H1 (cell line): ENCODE measurements around the gene GP1BB. TPM values are rescaled to one million over a fixed set of nuclear protein-coding genes. Genes with fewer than 3 reads are reported as not detected.

Source experiments
- CTCF ChIA-PET: fragments of 300-600 bp; sonication (Branson Sonifier 250); formaldehyde crosslinking; loops from one replicate; lab custom pipeline; 2021; ENCODE audit not compliant: partially characterized antibody; lab: Charles Lee
- POLR2A ChIA-PET: fragments of 300-600 bp; sonication (Branson Sonifier 250); formaldehyde crosslinking; loops from one replicate; lab custom pipeline; 2021; ENCODE audit warnings: inconsistent platforms; ENCODE audit not compliant: partially characterized antibody; lab: Charles Lee
- DNase-seq, 2 experiments: peaks; one replicate each; pipeline versions ENCODE4 v3.0.0 to v3.0.0-alpha.2; 2010 to 2022; ENCODE audit warnings: low spot score in 2 of 2, low read depth in 1 of 2, mixed read lengths in 1 of 2
- FAIRE-seq: peaks from 2 replicates; lab custom pipeline; 2011; peaks lifted over from hg19 to GRCh38; lab: Jason Lieb, UNC
- H2AFZ ChIP-seq: 2 replicates; pipeline ENCODE4 v1.8.1; 2012; ENCODE audit warnings: low read length, inconsistent platforms
- H2AK5ac ChIP-seq: 2 replicates; pipeline ENCODE4 v1.6.1; 2013; ENCODE audit warnings: low read depth, low read length
- H2BK120ac ChIP-seq: replicated peaks from 2 replicates; pipeline ENCODE3; 2013; ENCODE audit warnings: low read depth, low read length, inconsistent platforms
- H2BK12ac ChIP-seq: 2 replicates; pipeline ENCODE4 v1.6.1; 2013; ENCODE audit warnings: low read depth, low read length
- H2BK15ac ChIP-seq: 2 replicates; pipeline ENCODE4 v1.6.1; 2013; ENCODE audit warnings: low read length
- H2BK20ac ChIP-seq: 2 replicates; pipeline ENCODE4 v1.6.1; 2013; ENCODE audit warnings: low read length
- H2BK5ac ChIP-seq: 2 replicates; pipeline ENCODE4 v1.6.1; 2013; ENCODE audit warnings: low read depth, low read length
- H3K14ac ChIP-seq: 2 replicates; pipeline ENCODE4 v1.6.1; 2013; ENCODE audit warnings: inconsistent platforms; ENCODE audit not compliant: insufficient read length
- H3K18ac ChIP-seq: 2 replicates; pipeline ENCODE4 v1.6.1; 2013; ENCODE audit warnings: low read length; ENCODE audit errors: extremely low read depth
- H3K23ac ChIP-seq: 2 replicates; pipeline ENCODE4 v1.6.1; 2013; ENCODE audit warnings: inconsistent platforms; ENCODE audit not compliant: insufficient read length
- H3K23me2 ChIP-seq: 2 replicates; pipeline ENCODE4 v1.6.1; 2013; ENCODE audit warnings: low read depth, low read length
- H3K27ac ChIP-seq: 2 replicates; pipeline ENCODE4 v1.6.1; 2011; ENCODE audit warnings: low read depth, low read length, inconsistent platforms
- H3K27me3 ChIP-seq, 4 experiments: replicated peaks in 1 of 4; 1 replicate in 1 of 4; 2 replicates in 3 of 4; pipeline versions ENCODE4 v1.6.1 to v1.8.1; 2011 to 2013; ENCODE audit warnings: low read length in 3 of 4, mild to moderate bottlenecking in 3 of 4, inconsistent platforms in 2 of 4, mixed read lengths in 2 of 4, moderate library complexity in 1 of 4; ENCODE audit not compliant: control insufficient read depth in 3 of 4, insufficient read depth in 3 of 4; ENCODE audit errors: extremely low read depth in 1 of 4
- H3K36me3 ChIP-seq, 4 experiments: 2 replicates each; pipeline versions ENCODE4 v1.6.1 to v1.8.1; 2011 to 2013; ENCODE audit warnings: mild to moderate bottlenecking in 4 of 4, low read length in 3 of 4, moderate library complexity in 2 of 4, control low read depth in 1 of 4, inconsistent platforms in 1 of 4; ENCODE audit not compliant: insufficient read depth in 4 of 4, control insufficient read depth in 2 of 4
- H3K4ac ChIP-seq: replicated peaks from 2 replicates; pipeline ENCODE3; 2013; ENCODE audit warnings: low read length, low read depth, mixed read lengths, inconsistent platforms; ENCODE audit not compliant: insufficient read length
- H3K4me1 ChIP-seq, 4 experiments: replicated peaks in 1 of 4; 1 replicate in 1 of 4; 2 replicates in 3 of 4; pipeline versions ENCODE4 v1.6.1 to v1.8.1; 2011 to 2013; ENCODE audit warnings: low read length in 3 of 4, inconsistent platforms in 2 of 4, mixed read lengths in 1 of 4; ENCODE audit not compliant: insufficient read depth in 4 of 4, control insufficient read depth in 3 of 4
- H3K4me2 ChIP-seq, 2 experiments: 2 replicates each; pipeline versions ENCODE4 v1.6.1 to v1.8.1; 2011 to 2013; ENCODE audit warnings: low read depth in 2 of 2, low read length in 2 of 2, control low read depth in 1 of 2, inconsistent platforms in 1 of 2, mild to moderate bottlenecking in 1 of 2; ENCODE audit not compliant: insufficient read depth in 1 of 2
- H3K4me3 ChIP-seq, 4 experiments: fragments of 200-600, 300-600 bp in 1 of 4; sonication (generic), shearing (Covaris generic), sonication (Bioruptor Twin) in 1 of 4; 2 replicates each; pipeline versions ENCODE4 v1.5.1 to v1.8.1; 2011 to 2016; ENCODE audit warnings: low read length in 4 of 4, low read depth in 3 of 4, control low read depth in 2 of 4, inconsistent platforms in 2 of 4, mild to moderate bottlenecking in 2 of 4, mixed read lengths in 1 of 4, moderate library complexity in 1 of 4; ENCODE audit not compliant: insufficient read depth in 2 of 4; ENCODE audit errors: extremely low read depth in 1 of 4
- H3K56ac ChIP-seq: replicated peaks from 2 replicates; pipeline ENCODE3; 2013; ENCODE audit warnings: low read depth, mild to moderate bottlenecking, mixed read lengths, low read length, inconsistent platforms; ENCODE audit not compliant: insufficient read length
- H3K79me1 ChIP-seq: 2 replicates; pipeline ENCODE4 v1.6.1; 2013; ENCODE audit warnings: low read depth, low read length, control low read depth
- H3K79me2 ChIP-seq, 2 experiments: 2 replicates each; pipeline versions ENCODE4 v1.6.1 to v1.8.1; 2012 to 2013; ENCODE audit warnings: low read length in 2 of 2, mild to moderate bottlenecking in 2 of 2, inconsistent platforms in 1 of 2; ENCODE audit not compliant: insufficient read depth in 2 of 2, control insufficient read depth in 1 of 2
- H3K9ac ChIP-seq, 4 experiments: replicated peaks in 1 of 4; 1 replicate in 1 of 4; 2 replicates in 3 of 4; pipeline versions ENCODE4 v1.6.1 to v1.8.1; 2011 to 2013; ENCODE audit warnings: low read depth in 3 of 4, low read length in 3 of 4, control low read depth in 2 of 4, mild to moderate bottlenecking in 2 of 4, moderate library complexity in 2 of 4, inconsistent platforms in 1 of 4; ENCODE audit errors: extremely low read depth in 1 of 4
- H3K9me3 ChIP-seq, 2 experiments: 2 replicates each; pipeline versions ENCODE4 v1.6.1 to v1.8.1; 2012 to 2013; ENCODE audit warnings: mild to moderate bottlenecking in 2 of 2, moderate library complexity in 2 of 2, control low read depth in 1 of 2, inconsistent platforms in 1 of 2, low read depth in 1 of 2, low read length in 1 of 2, mixed read lengths in 1 of 2; ENCODE audit not compliant: insufficient read depth in 2 of 2
- H4K20me1 ChIP-seq, 2 experiments: replicated peaks in 1 of 2; 2 replicates each; pipeline versions ENCODE3 to v1.8.1; 2011 to 2013; ENCODE audit warnings: inconsistent platforms in 2 of 2, low read length in 2 of 2, mild to moderate bottlenecking in 1 of 2; ENCODE audit not compliant: insufficient read depth in 2 of 2, control insufficient read depth in 1 of 2
- H4K5ac ChIP-seq: 2 replicates; pipeline ENCODE4 v1.6.1; 2013; ENCODE audit warnings: low read length, low read depth, mixed read lengths, inconsistent platforms; ENCODE audit not compliant: insufficient read length
- H4K8ac ChIP-seq: 2 replicates; pipeline ENCODE4 v1.8.0; 2013; ENCODE audit warnings: mild to moderate bottlenecking, moderate library complexity, low read length, inconsistent platforms; ENCODE audit not compliant: insufficient read depth; ENCODE audit errors: extremely low read depth
- H4K91ac ChIP-seq: replicated peaks from 2 replicates; pipeline ENCODE3; 2013; ENCODE audit warnings: low read length, mixed read lengths, inconsistent platforms; ENCODE audit not compliant: insufficient read length
- CBX8 ChIP-seq: fragments of 300-800, 300-1000 bp; sonication (generic); IDR thresholded peaks from 2 replicates; pipeline ENCODE4 v1.7.1; 2016; ENCODE audit warnings: low read depth, low read length, borderline replicate concordance
- NRF1 ChIP-seq: IDR thresholded peaks from 2 replicates; pipeline ENCODE4 v1.6.1; 2011; ENCODE audit warnings: mild to moderate bottlenecking, low read depth, low read length, improper control_type of control experiment
- SRF ChIP-seq: IDR thresholded peaks from 2 replicates; pipeline ENCODE4 v1.6.1; 2011; ENCODE audit warnings: mild to moderate bottlenecking, low read depth, low read length, moderate library complexity
- WGBS, 2 experiments: shearing (Covaris generic) in 1 of 2; methylation state at CpG; one replicate each; pipeline versions ENCODE4 v1.1.6 to v1.1.7; 2013 to 2015; ENCODE audit warnings: low lambda C conversion rate in 2 of 2, mixed read lengths in 2 of 2, inconsistent platforms in 1 of 2, low coverage in 1 of 2, missing lambda C conversion rate in 1 of 2; ENCODE audit not compliant: insufficient replicate concordance in 2 of 2, insufficient coverage in 1 of 2, insufficient read length in 1 of 2; ENCODE audit errors: extremely low coverage in 1 of 2, missing lambda C conversion rate in 1 of 2; 5-methylcytosine and 5-hydroxymethylcytosine counted together
- polyA plus RNA-seq, 7 experiments: library from polyadenylated mRNA; depleted of rRNA in 3 of 7; stranded (reverse) in 5 of 7; unstranded in 2 of 7; fragments of >200 nt in 5 of 7; fragments of 200-250 nt in 2 of 7; gene quantifications; 1 replicate in 5 of 7; 2 replicates in 1 of 7; 4 replicates in 1 of 7; pipeline versions ENCODE4 v1.2.1 to v1.2.3, GENCODE V29; 2011 to 2013; ENCODE audit warnings: missing spikeins in 2 of 7, mixed read lengths in 2 of 7
- total RNA-seq: library from RNA; stranded (reverse); fragmentation: NEBNext Ultra II Directional; extraction: Animal tissue kit (Norgen Biotek cat#: 25700); gene quantifications from 2 replicates; pipeline ENCODE4 v1.2.1, GENCODE V29; 2021

The GP1BB gene
- total and polyA plus RNA-seq, 2 of the 8 experiments (the other 6 are each of a cell fraction or from before 2014, with no cell fraction given), result 0.36 TPM; not detected in 1

GRCh38 chr22:19741053-19741452, 17.7 kb downstream of the GP1BB start:
- H3K14ac ChIP-seq, result no peak overlapping the region
- H3K4me3 ChIP-seq, result no peak overlapping the region
- ChIA-PET CTCF (interaction anchor here (1.0 to 5.0 kb wide), 8 partner anchors 10 to 207 kb away, joined by 3 to 43 read pairs (median 10); partner anchors contain the start of gene GP1BB), POLR2A (interaction anchor here (0.5 to 1.1 kb wide), 2 partner anchors 42 to 357 kb away, joined by 3 read pairs; no protein-coding TSS in a partner anchor)
- no peak for FAIRE-seq
- no peaks in the 10 kb centered on the region for H3K79me2 ChIP-seq
- no peak overlapping the region for H3K4me2 ChIP-seq
- no peak overlapping the region for H2AFZ ChIP-seq
- H4K91ac ChIP-seq, result no peak overlapping the region
- H4K20me1 ChIP-seq, result peaks cover 0 to 1% of the 10 kb centered on the region in 2 experiments
- no peak overlapping the region for H2BK120ac ChIP-seq
- H3K23ac ChIP-seq, result no peak overlapping the region
- H4K8ac ChIP-seq, result no peak overlapping the region
- no peaks in the 10 kb centered on the region for H3K23me2 ChIP-seq
- H3K4me1 ChIP-seq, result peaks cover 0 to 19% (median 7%) of the 10 kb centered on the region in 4 experiments; a peak in 5 of 7 replicates
- no peak overlapping the region for H3K56ac ChIP-seq
- no peak overlapping the region for H4K5ac ChIP-seq
- WGBS, 2 experiments, result 87% methylated on average over 7 of the region's 7 CpGs; no CpG with 5 or more reads in 1 of the 2 experiments
- no peak overlapping the region for H3K9ac ChIP-seq
- no peak overlapping the region for H3K18ac ChIP-seq
- H3K79me1 ChIP-seq, result no peaks in the 10 kb centered on the region
- no peak for TF ChIP-seq CBX8
- TF ChIP-seq SRF, result peak; percentile 42; the same call in 1 of the 2 replicates
- no peak for TF ChIP-seq NRF1
- no peak for DNase-seq
- no peak overlapping the region for H2BK15ac ChIP-seq
- H3K27me3 ChIP-seq, result no peaks in the 10 kb centered on the region; a peak in 1 of 7 replicates
- no peak overlapping the region for H3K4ac ChIP-seq
- no peaks in the 10 kb centered on the region for H3K9me3 ChIP-seq
- H2BK20ac ChIP-seq, result no peak overlapping the region
- H3K27ac ChIP-seq, result no peak overlapping the region
- H3K36me3 ChIP-seq, result no peaks in the 10 kb centered on the region
- H2BK5ac ChIP-seq, result no peak overlapping the region
- no peak overlapping the region for H2BK12ac ChIP-seq
- no peak overlapping the region for H2AK5ac ChIP-seq
